Measurements from ENCODE around the gene ST8SIA5.

ST8SIA5 gene

DNA sequence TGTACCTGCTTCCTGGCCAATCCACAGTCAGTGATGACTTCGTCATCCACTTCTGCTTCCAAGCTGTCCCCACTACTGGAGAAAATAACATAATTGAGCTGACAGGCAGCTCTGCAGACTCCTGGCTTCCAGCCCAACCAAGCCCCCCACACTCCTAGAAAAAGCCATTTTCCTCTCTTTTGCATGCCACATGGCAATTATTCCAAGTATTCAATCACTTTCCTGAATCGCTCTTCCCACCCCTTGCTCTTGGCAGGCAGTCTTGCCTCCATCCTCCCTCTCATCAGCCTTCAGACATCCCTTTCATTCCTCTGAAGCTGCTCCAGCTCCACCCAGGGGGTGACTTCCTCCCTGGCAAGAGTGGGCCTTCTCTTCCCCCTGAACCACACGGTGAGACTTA, 14.3 kb upstream of the ST8SIA5 start:
- H3K4me3 ChIP-seq (ENCODE audit: control insufficient read depth, low read depth, low read length) = no peak overlapping the region
- TF ChIP-seq, protein P1, sequence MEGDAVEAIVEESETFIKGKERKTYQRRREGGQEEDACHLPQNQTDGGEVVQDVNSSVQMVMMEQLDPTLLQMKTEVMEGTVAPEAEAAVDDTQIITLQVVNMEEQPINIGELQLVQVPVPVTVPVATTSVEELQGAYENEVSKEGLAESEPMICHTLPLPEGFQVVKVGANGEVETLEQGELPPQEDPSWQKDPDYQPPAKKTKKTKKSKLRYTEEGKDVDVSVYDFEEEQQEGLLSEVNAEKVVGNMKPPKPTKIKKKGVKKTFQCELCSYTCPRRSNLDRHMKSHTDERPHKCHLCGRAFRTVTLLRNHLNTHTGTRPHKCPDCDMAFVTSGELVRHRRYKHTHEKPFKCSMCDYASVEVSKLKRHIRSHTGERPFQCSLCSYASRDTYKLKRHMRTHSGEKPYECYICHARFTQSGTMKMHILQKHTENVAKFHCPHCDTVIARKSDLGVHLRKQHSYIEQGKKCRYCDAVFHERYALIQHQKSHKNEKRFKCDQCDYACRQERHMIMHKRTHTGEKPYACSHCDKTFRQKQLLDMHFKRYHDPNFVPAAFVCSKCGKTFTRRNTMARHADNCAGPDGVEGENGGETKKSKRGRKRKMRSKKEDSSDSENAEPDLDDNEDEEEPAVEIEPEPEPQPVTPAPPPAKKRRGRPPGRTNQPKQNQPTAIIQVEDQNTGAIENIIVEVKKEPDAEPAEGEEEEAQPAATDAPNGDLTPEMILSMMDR (IDR thresholded peaks at IDR 0.05; ENCODE audit: control insufficient read depth, insufficient read depth, low read depth, low read length, missing control alignments) = no peak
- no peak for DNase-seq (ENCODE audit: low read depth)

GRCh38 chr18:46770708-46771107, 13.9 kb upstream of the ST8SIA5 start:
- TF ChIP-seq, protein P1 (IDR thresholded peaks at IDR 0.05; ENCODE audit: control insufficient read depth, insufficient read depth, low read depth, low read length, missing control alignments) = no peak
- DNase-seq (ENCODE audit: low read depth) = no peak
- no peak overlapping the region for H3K4me3 ChIP-seq (ENCODE audit: control insufficient read depth, low read depth, low read length)

DNA sequence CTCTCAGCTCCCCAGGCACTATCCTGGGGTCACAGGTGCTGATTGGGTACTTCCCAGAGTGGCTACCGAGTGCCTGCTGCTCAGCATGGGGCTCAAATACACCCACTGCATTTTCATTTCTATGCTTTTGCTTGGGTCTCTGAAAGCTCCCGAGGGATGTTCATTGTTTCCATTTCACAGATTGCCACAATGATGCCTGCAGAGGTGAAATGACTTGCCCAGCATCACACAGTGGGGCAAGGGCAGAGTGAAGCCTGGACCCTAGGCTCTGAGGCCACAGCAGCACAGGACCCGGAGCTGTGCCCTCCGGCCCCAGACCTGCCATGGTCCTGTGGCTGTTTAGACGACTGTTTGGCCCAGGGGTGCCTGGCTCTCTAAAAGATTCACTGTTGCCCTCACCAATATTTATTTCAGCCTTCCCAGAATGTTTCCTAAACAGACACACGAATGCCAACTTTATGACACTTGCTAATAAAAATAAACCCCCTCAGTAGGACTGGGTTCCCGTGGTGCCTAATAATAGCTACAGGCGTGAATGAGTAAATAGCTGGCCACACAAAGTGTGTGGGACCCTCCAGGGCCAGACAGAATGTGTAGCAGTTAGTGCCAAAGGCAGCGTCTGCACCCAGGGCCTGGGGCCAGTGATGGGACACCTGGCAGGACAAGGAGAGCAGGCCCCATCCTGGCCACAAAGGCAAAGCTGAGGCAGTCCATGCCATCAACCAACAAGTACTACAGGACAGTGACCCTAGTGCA, 11.5 kb upstream of the ST8SIA5 start:
- TF ChIP-seq, protein P1 (IDR thresholded peaks at IDR 0.05; ENCODE audit: control insufficient read depth, insufficient read depth, low read depth, low read length, missing control alignments) = no peak
- DNase-seq (ENCODE audit: low read depth) = no peak
- no peak overlapping the region for H3K4me3 ChIP-seq (ENCODE audit: control insufficient read depth, low read depth, low read length)

- H3K4me3 ChIP-seq (ENCODE audit: control insufficient read depth, low read depth, low read length) = no peak overlapping the region
- TF ChIP-seq, protein P1 (IDR thresholded peaks at IDR 0.05; ENCODE audit: control insufficient read depth, insufficient read depth, low read depth, low read length, missing control alignments) = no peak
- DNase-seq (ENCODE audit: low read depth) = no peak
These were observed 10.4 kb upstream of the ST8SIA5 start for GRCh38 chr18:46767217-46767616.

- DNase-seq (ENCODE audit: low read depth) = no peak
- H3K4me3 ChIP-seq (ENCODE audit: control insufficient read depth, low read depth, low read length) = no peak overlapping the region
- TF ChIP-seq, protein P1 (IDR thresholded peaks at IDR 0.05; ENCODE audit: control insufficient read depth, insufficient read depth, low read depth, low read length, missing control alignments) = no peak
These were observed 7.7 kb upstream of the ST8SIA5 start for GRCh38 chr18:46764586-46764985.

- no peak overlapping the region for H3K4me3 ChIP-seq (ENCODE audit: control insufficient read depth, low read depth, low read length)
- TF ChIP-seq, protein P1 (IDR thresholded peaks at IDR 0.05; ENCODE audit: control insufficient read depth, insufficient read depth, low read depth, low read length, missing control alignments) = no peak
- DNase-seq (ENCODE audit: low read depth) = no peak
These were observed 4.4 kb upstream of the ST8SIA5 start for GRCh38 chr18:46761059-46761769.
